ENCODE measurements around the gene CLPTM1.

Gene CLPTM1

GRCh38 chr19:45010306-45010705 is 55.1 kb downstream of the CLPTM1 start:
- no peak for DNase-seq (ENCODE audit: low read depth)

- no peak for DNase-seq (ENCODE audit: low read depth)
Measured at GRCh38 chr19:45011959-45012358, 56.8 kb downstream of the CLPTM1 start.

- peak; percentile 61 for DNase-seq (ENCODE audit: low read depth)
Measured at GRCh38 chr19:45016388-45017314, 61.5 kb downstream of the CLPTM1 start.

GRCh38 chr19:45019187-45019586 is 64.0 kb downstream of the CLPTM1 start:
- DNase-seq (ENCODE audit: low read depth) = no peak

- no peak for DNase-seq (ENCODE audit: low read depth)
Measured at GRCh38 chr19:45020071-45020470, 64.9 kb downstream of the CLPTM1 start.

GRCh38 chr19:45021971-45022370 is 66.8 kb downstream of the CLPTM1 start:
- no peak for DNase-seq (ENCODE audit: low read depth)

GRCh38 chr19:45023048-45023447 is 67.9 kb downstream of the CLPTM1 start:
- DNase-seq (ENCODE audit: low read depth) = no peak

GRCh38 chr19:45025264-45025663 is 70.1 kb downstream of the CLPTM1 start:
- no peak for DNase-seq (ENCODE audit: low read depth)

GRCh38 chr19:45027371-45027770 is 72.2 kb downstream of the CLPTM1 start:
- DNase-seq (ENCODE audit: low read depth) = no peak

GRCh38 chr19:45030825-45031224 is 75.6 kb downstream of the CLPTM1 start:
- DNase-seq (ENCODE audit: low read depth) = no peak

GRCh38 chr19:45032421-45032820 is 77.2 kb downstream of the CLPTM1 start:
- DNase-seq (ENCODE audit: low read depth) = no peak

GRCh38 chr19:45035755-45036154 is 80.6 kb downstream of the CLPTM1 start:
- DNase-seq (ENCODE audit: low read depth) = no peak

- DNase-seq (ENCODE audit: low read depth) = no peak
Measured at GRCh38 chr19:45037393-45038169, 82.4 kb downstream of the CLPTM1 start.

GRCh38 chr19:45038931-45039893 is 84.0 kb downstream of the CLPTM1 start, which contains the start of gene CLASRP:
TSS of gene CLASRP (plus strand) at chr19:45039045. CDS start at chr19:45040213, 1,168 bp downstream.
- peak; percentile 92 for DNase-seq (ENCODE audit: low read depth)

- no peak for DNase-seq (ENCODE audit: low read depth)
Measured at GRCh38 chr19:45040059-45040771, 85.0 kb downstream of the CLPTM1 start.

- no peak for DNase-seq (ENCODE audit: low read depth)
Measured at GRCh38 chr19:45041125-45041524, 85.9 kb downstream of the CLPTM1 start.

All from iris pigment epithelial cell (primary cell).